SK-N-SH treated with all-trans-retinoic acid at 6 μM for 48 hours (cell line): ENCODE measurements around the gene PDE1A.

Experiments
- ATAC-seq: fragments of 200-7000 bp; cut with Tn5 transposase; 3 replicates; pipeline ENCODE4 v1.9.1; 2020; ENCODE audit warnings: mild to moderate bottlenecking, moderate library complexity
- ARNTL ChIP-seq: fragments of 450-650 bp; formaldehyde crosslinking; IDR thresholded peaks from 2 replicates; pipeline ENCODE4 v1.5.0; 2020; ENCODE audit warnings: low read depth, mild to moderate bottlenecking, moderate library complexity, borderline replicate concordance
- BACH2 ChIP-seq: fragments of 250-450 bp; sonication (Bioruptor Pico); IDR thresholded peaks from 2 replicates; pipeline ENCODE4 v1.9.0; 2021; ENCODE audit warnings: mild to moderate bottlenecking, borderline replicate concordance
- CREB5 ChIP-seq: fragments of 250-450 bp; sonication (Bioruptor Pico); IDR thresholded peaks from 2 replicates; pipeline ENCODE4 v1.5.1; 2020; ENCODE audit warnings: low read depth, mild to moderate bottlenecking, moderate library complexity
- CSRNP3 ChIP-seq: fragments of 250-450 bp; sonication (Bioruptor Pico); IDR thresholded peaks from 2 replicates; pipeline ENCODE4 v1.5.1; 2021; ENCODE audit warnings: mild to moderate bottlenecking, moderate library complexity
- ESRRG ChIP-seq: fragments of 250-450 bp; sonication (Bioruptor Pico); IDR thresholded peaks from 2 replicates; pipeline ENCODE4 v1.6.1; 2021; ENCODE audit warnings: mild to moderate bottlenecking
- ISL1 ChIP-seq: fragments of 250-450 bp; sonication (Bioruptor Pico); IDR thresholded peaks from 2 replicates; pipeline ENCODE4 v2.1.2; 2022; ENCODE audit warnings: mild to moderate bottlenecking, moderate library complexity
- OSR1 ChIP-seq: fragments of 250-450 bp; sonication (Bioruptor Pico); IDR thresholded peaks from 2 replicates; pipeline ENCODE4 v1.8.0; 2022; ENCODE audit warnings: moderate library complexity, mild to moderate bottlenecking, inconsistent platforms
- PATZ1 ChIP-seq: fragments of 250-450 bp; sonication (Bioruptor Pico); IDR thresholded peaks from 2 replicates; pipeline ENCODE4 v1.8.0; 2020; ENCODE audit warnings: mild to moderate bottlenecking, moderate library complexity, borderline replicate concordance
- POU6F1 ChIP-seq: fragments of 250-450 bp; sonication (Bioruptor Pico); IDR thresholded peaks from 2 replicates; pipeline ENCODE4 v1.8.0; 2021; ENCODE audit warnings: low read depth, mild to moderate bottlenecking, moderate library complexity, borderline replicate concordance
- PPARA ChIP-seq: fragments of 250-450 bp; sonication (Bioruptor Pico); IDR thresholded peaks from 2 replicates; pipeline ENCODE4 v1.5.0; 2020; ENCODE audit warnings: mild to moderate bottlenecking, borderline replicate concordance
- RARB ChIP-seq: fragments of 250-450 bp; sonication (Bioruptor Pico); IDR thresholded peaks from 2 replicates; pipeline ENCODE4 v1.8.0; 2021; ENCODE audit warnings: mild to moderate bottlenecking, moderate library complexity
- SNAI2 ChIP-seq: fragments of 250-450 bp; sonication (Bioruptor Pico); IDR thresholded peaks from 2 replicates; pipeline ENCODE4 v1.5.0; 2020; ENCODE audit warnings: mild to moderate bottlenecking, moderate library complexity
- TCF4 ChIP-seq: fragments of 250-450 bp; sonication (Bioruptor Pico); IDR thresholded peaks from 2 replicates; pipeline ENCODE4 v1.8.0; 2021; ENCODE audit warnings: mild to moderate bottlenecking, moderate library complexity, borderline replicate concordance
- TOX ChIP-seq: fragments of 250-450 bp; sonication (Bioruptor Pico); IDR thresholded peaks from 2 replicates; pipeline ENCODE4 v1.8.0; 2021; ENCODE audit warnings: mild to moderate bottlenecking, moderate library complexity, borderline replicate concordance
- TSHZ2 ChIP-seq: fragments of 250-450 bp; sonication (Bioruptor Pico); IDR thresholded peaks from 2 replicates; pipeline ENCODE4 v1.5.0; 2020; ENCODE audit warnings: mild to moderate bottlenecking, moderate library complexity
- ZC3H10 ChIP-seq: fragments of 250-450 bp; sonication (Bioruptor Pico); IDR thresholded peaks from 2 replicates; pipeline ENCODE4 v1.5.1; 2021; ENCODE audit warnings: mild to moderate bottlenecking, moderate library complexity
- ZFP3 ChIP-seq: fragments of 250-450 bp; sonication (Bioruptor Pico); IDR thresholded peaks from 2 replicates; pipeline ENCODE4 v1.5.0; 2020; ENCODE audit warnings: mild to moderate bottlenecking, moderate library complexity
- ZFP30 ChIP-seq: fragments of 450-650 bp; formaldehyde crosslinking; IDR thresholded peaks from 2 replicates; pipeline ENCODE4 v1.5.0; 2022; ENCODE audit warnings: mild to moderate bottlenecking, moderate library complexity
- ZNF70 ChIP-seq: fragments of 450-650 bp; formaldehyde crosslinking; IDR thresholded peaks from 2 replicates; pipeline ENCODE4 v1.5.0; 2020; ENCODE audit warnings: mild to moderate bottlenecking, moderate library complexity
- ZNF8 ChIP-seq: fragments of 450-650 bp; formaldehyde crosslinking; IDR thresholded peaks from 2 replicates; pipeline ENCODE4 v1.5.0; 2020; ENCODE audit warnings: mild to moderate bottlenecking, moderate library complexity

The PDE1A gene

GRCh38 chr2:182101263-182101662 is 325.6 kb downstream of the PDE1A start:
- ATAC-seq, result peak; percentile 45; the same call in 1 of the 3 replicates
- TF ChIP-seq CREB5 (CRISPR knock-in tag) (no peak), CSRNP3 (CRISPR knock-in tag) (no peak), ZNF8 (CRISPR knock-in tag) (no peak), ZFP30 (no peak), ZFP3 (CRISPR knock-in tag) (no peak), RARB (no peak), ISL1 (CRISPR knock-in tag) (no peak), SNAI2 (CRISPR knock-in tag) (no peak), OSR1 (CRISPR knock-in tag) (no peak), ARNTL (CRISPR knock-in tag) (no peak), PPARA (CRISPR knock-in tag) (no peak), ZC3H10 (CRISPR knock-in tag) (no peak), POU6F1 (CRISPR knock-in tag) (no peak), ESRRG (CRISPR knock-in tag) (no peak), BACH2 (CRISPR knock-in tag) (no peak), PATZ1 (no peak), ZNF70 (CRISPR knock-in tag) (no peak)

- no peak for TF ChIP-seq OSR1 (CRISPR knock-in tag)
- no peak for TF ChIP-seq PATZ1
- TF ChIP-seq TOX (CRISPR knock-in tag), result no peak
- TF ChIP-seq TSHZ2 (CRISPR knock-in tag), result no peak
- no peak for TF ChIP-seq SNAI2 (CRISPR knock-in tag)
- no peak for TF ChIP-seq ISL1 (CRISPR knock-in tag)
- TF ChIP-seq, all 23 proteins: peak for 0
- no peak for ATAC-seq
Measured at GRCh38 chr2:182098648-182099047, 328.2 kb downstream of the PDE1A start.

- no peak for ATAC-seq
- TF ChIP-seq ESRRG (CRISPR knock-in tag) (no peak), TSHZ2 (CRISPR knock-in tag) (no peak), TCF4 (no peak), ARNTL (CRISPR knock-in tag) (no peak), ZNF8 (CRISPR knock-in tag) (no peak), CSRNP3 (CRISPR knock-in tag) (no peak)
Measured at GRCh38 chr2:182097571-182098164, 329.2 kb downstream of the PDE1A start.
